ENCODE measurements around the gene STX18.

STX18 gene

DNA sequence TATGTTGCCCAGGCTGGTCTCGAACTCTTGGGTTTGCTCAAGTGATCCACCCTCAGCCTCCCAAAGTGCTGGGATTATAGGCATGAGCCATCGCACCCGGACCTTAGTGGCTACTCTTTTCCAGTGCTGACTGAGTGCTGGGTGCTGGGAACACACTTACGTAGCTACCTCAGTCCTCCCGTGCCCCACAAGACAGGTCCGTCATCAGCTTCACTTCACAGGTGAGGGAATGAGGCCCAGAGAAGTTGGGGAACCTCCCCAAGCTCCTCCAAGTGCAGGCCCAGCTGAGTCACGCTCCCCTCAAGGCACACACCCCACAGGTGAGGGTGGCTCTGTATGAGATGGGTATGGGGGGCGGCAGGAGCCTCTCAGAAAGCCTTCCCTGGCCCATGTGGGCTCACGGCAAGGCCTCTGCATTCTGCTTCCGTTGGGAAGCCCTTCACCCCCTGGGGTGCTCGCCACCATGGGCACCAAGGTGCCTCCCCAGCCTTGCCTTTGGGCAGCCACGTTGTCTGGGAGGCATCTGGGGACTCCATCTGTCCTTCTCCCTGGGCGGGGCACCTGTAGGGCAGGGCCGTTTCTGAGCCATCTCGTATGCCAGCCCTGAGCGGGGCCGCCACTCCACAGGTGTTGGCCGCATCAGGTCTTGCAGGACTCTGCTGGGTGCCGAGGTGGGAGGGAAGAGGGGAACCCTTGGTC lies 126.6 kb downstream of the STX18 start:
- DNase-seq (ENCODE audit: low read depth, low spot score): no peak
- Histone ChIP-seq H3K9me3 (ENCODE audit: insufficient read depth, low read length) (peaks cover 4% of the 10 kb centered on the region; the same call in 1 of the 2 replicates), H3K4me3 (ENCODE audit: insufficient read length, low read depth) (no peak overlapping the region), H3K4me1 (ENCODE audit: insufficient read depth, insufficient read length) (peaks cover 2% of the 10 kb centered on the region), H3K9ac (ENCODE audit: insufficient read length, low read depth) (no peak overlapping the region), H3K36me3 (ENCODE audit: insufficient read depth, insufficient read length, low read length) (peaks cover 40% of the 10 kb centered on the region), H3K27me3 (ENCODE audit: insufficient read depth, insufficient read length) (no peaks in the 10 kb centered on the region)
- TF ChIP-seq SUZ12 (IDR thresholded peaks at IDR 0.05; ENCODE audit: extremely low read depth, insufficient read depth, insufficient read length) (no peak), YY1 (IDR thresholded peaks at IDR 0.05; ENCODE audit: insufficient read depth, insufficient read length) (no peak), ZNF274 (IDR thresholded peaks at IDR 0.05; ENCODE audit: low read depth, low read length) (no peak)

DNA sequence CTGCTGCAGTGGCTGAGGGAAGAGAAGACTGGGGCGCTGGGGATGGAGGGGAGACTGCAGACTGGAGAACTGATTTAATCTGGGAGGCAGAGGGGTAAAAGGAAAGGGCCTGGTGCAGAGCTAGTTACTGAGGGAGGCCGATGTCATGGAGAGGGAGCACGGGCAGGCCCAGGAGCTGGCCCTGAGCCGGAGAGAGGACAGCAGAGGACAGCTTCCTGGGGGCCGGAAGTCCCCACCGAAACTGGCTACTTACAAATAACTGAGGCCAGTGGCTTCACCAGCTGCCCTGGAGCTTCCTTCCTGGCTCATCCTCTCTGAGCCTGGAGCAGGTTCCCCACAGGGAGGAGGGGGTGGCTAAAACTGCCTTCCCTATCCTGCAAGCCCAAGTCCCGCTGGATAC lies 128.0 kb downstream of the STX18 start:
- TF ChIP-seq ZNF274 (IDR thresholded peaks at IDR 0.05; ENCODE audit: low read depth, low read length) (no peak), YY1 (IDR thresholded peaks at IDR 0.05; ENCODE audit: insufficient read depth, insufficient read length) (no peak), SUZ12 (IDR thresholded peaks at IDR 0.05; ENCODE audit: extremely low read depth, insufficient read depth, insufficient read length) (no peak)
- Histone ChIP-seq H3K9ac (ENCODE audit: insufficient read length, low read depth) (no peak overlapping the region), H3K9me3 (ENCODE audit: insufficient read depth, low read length) (peaks cover 4% of the 10 kb centered on the region; the same call in 1 of the 2 replicates), H3K4me1 (ENCODE audit: insufficient read depth, insufficient read length) (peaks cover 5% of the 10 kb centered on the region), H3K36me3 (ENCODE audit: insufficient read depth, insufficient read length, low read length) (peaks cover 26% of the 10 kb centered on the region), H3K4me3 (ENCODE audit: insufficient read length, low read depth) (no peak overlapping the region), H3K27me3 (ENCODE audit: insufficient read depth, insufficient read length) (no peaks in the 10 kb centered on the region)
- DNase-seq (ENCODE audit: low read depth, low spot score): no peak

- H3K4me3 ChIP-seq (ENCODE audit: insufficient read length, low read depth): no peak overlapping the region
- no peak overlapping the region for H3K9ac ChIP-seq (ENCODE audit: insufficient read length, low read depth)
- H3K36me3 ChIP-seq (ENCODE audit: insufficient read depth, insufficient read length, low read length): peaks cover 22% of the 10 kb centered on the region
Measured at GRCh38 chr4:4413373-4413725, 128.5 kb downstream of the STX18 start.

GRCh38 chr4:4412641-4413372 lies 129.0 kb downstream of the STX18 start:
- no peak overlapping the region for H3K4me3 ChIP-seq (ENCODE audit: insufficient read length, low read depth)
- H3K9ac ChIP-seq (ENCODE audit: insufficient read length, low read depth): no peak overlapping the region
- peaks cover 4% of the 10 kb centered on the region; the same call in 1 of the 2 replicates for H3K9me3 ChIP-seq (ENCODE audit: insufficient read depth, low read length)
- TF ChIP-seq ZNF274 (IDR thresholded peaks at IDR 0.05; ENCODE audit: low read depth, low read length) (no peak), SUZ12 (IDR thresholded peaks at IDR 0.05; ENCODE audit: extremely low read depth, insufficient read depth, insufficient read length) (no peak)
- H3K4me1 ChIP-seq (ENCODE audit: insufficient read depth, insufficient read length): peaks cover 7% of the 10 kb centered on the region
- peaks cover 16% of the 10 kb centered on the region for H3K36me3 ChIP-seq (ENCODE audit: insufficient read depth, insufficient read length, low read length)
- DNase-seq (ENCODE audit: low read depth, low spot score): no peak
- no peaks in the 10 kb centered on the region for H3K27me3 ChIP-seq (ENCODE audit: insufficient read depth, insufficient read length)

More at GRCh38 chr4:4413373-4413725, 128.5 kb downstream of the STX18 start:
- peaks cover 4% of the 10 kb centered on the region; the same call in 1 of the 2 replicates for H3K9me3 ChIP-seq (ENCODE audit: insufficient read depth, low read length)
- H3K4me1 ChIP-seq (ENCODE audit: insufficient read depth, insufficient read length): peaks cover 7% of the 10 kb centered on the region
- no peak for TF ChIP-seq SUZ12 (IDR thresholded peaks at IDR 0.05; ENCODE audit: extremely low read depth, insufficient read depth, insufficient read length)
- TF ChIP-seq YY1 (IDR thresholded peaks at IDR 0.05; ENCODE audit: insufficient read depth, insufficient read length): no peak
- TF ChIP-seq ZNF274 (IDR thresholded peaks at IDR 0.05; ENCODE audit: low read depth, low read length): no peak
- no peak for DNase-seq (ENCODE audit: low read depth, low spot score)
- H3K27me3 ChIP-seq (ENCODE audit: insufficient read depth, insufficient read length): no peaks in the 10 kb centered on the region

GRCh38 chr4:4411906-4412305 lies 129.9 kb downstream of the STX18 start:
- Histone ChIP-seq H3K27me3 (ENCODE audit: insufficient read depth, insufficient read length) (no peaks in the 10 kb centered on the region), H3K9me3 (ENCODE audit: insufficient read depth, low read length) (peaks cover 4% of the 10 kb centered on the region; the same call in 1 of the 2 replicates), H3K9ac (ENCODE audit: insufficient read length, low read depth) (no peak overlapping the region), H3K4me3 (ENCODE audit: insufficient read length, low read depth) (no peak overlapping the region), H3K4me1 (ENCODE audit: insufficient read depth, insufficient read length) (peaks cover 9% of the 10 kb centered on the region), H3K36me3 (ENCODE audit: insufficient read depth, insufficient read length, low read length) (peaks cover 13% of the 10 kb centered on the region)
- TF ChIP-seq YY1 (IDR thresholded peaks at IDR 0.05; ENCODE audit: insufficient read depth, insufficient read length) (no peak), SUZ12 (IDR thresholded peaks at IDR 0.05; ENCODE audit: extremely low read depth, insufficient read depth, insufficient read length) (no peak), ZNF274 (IDR thresholded peaks at IDR 0.05; ENCODE audit: low read depth, low read length) (no peak)
- no peak for DNase-seq (ENCODE audit: low read depth, low spot score)

- no peak for TF ChIP-seq YY1 (IDR thresholded peaks at IDR 0.05; ENCODE audit: insufficient read depth, insufficient read length)
- no peak for TF ChIP-seq SUZ12 (IDR thresholded peaks at IDR 0.05; ENCODE audit: extremely low read depth, insufficient read depth, insufficient read length)
- no peak for TF ChIP-seq ZNF274 (IDR thresholded peaks at IDR 0.05; ENCODE audit: low read depth, low read length)
- no peak for DNase-seq (ENCODE audit: low read depth, low spot score)
Measured at GRCh38 chr4:4410271-4410670, 131.6 kb downstream of the STX18 start.

GRCh38 chr4:4409416-4410115 lies 132.3 kb downstream of the STX18 start:
- Histone ChIP-seq H3K27me3 (ENCODE audit: insufficient read depth, insufficient read length) (no peaks in the 10 kb centered on the region), H3K4me3 (ENCODE audit: insufficient read length, low read depth) (no peak overlapping the region), H3K36me3 (ENCODE audit: insufficient read depth, insufficient read length, low read length) (peaks cover 3% of the 10 kb centered on the region), H3K9ac (ENCODE audit: insufficient read length, low read depth) (no peak overlapping the region), H3K9me3 (ENCODE audit: insufficient read depth, low read length) (no peaks in the 10 kb centered on the region), H3K4me1 (ENCODE audit: insufficient read depth, insufficient read length) (peaks cover 18% of the 10 kb centered on the region)
- TF ChIP-seq ZNF274 (IDR thresholded peaks at IDR 0.05; ENCODE audit: low read depth, low read length) (no peak), SUZ12 (IDR thresholded peaks at IDR 0.05; ENCODE audit: extremely low read depth, insufficient read depth, insufficient read length) (no peak), YY1 (IDR thresholded peaks at IDR 0.05; ENCODE audit: insufficient read depth, insufficient read length) (no peak)
- DNase-seq (ENCODE audit: low read depth, low spot score): no peak

More at GRCh38 chr4:4410271-4410670, 131.6 kb downstream of the STX18 start:
- Histone ChIP-seq H3K4me3 (ENCODE audit: insufficient read length, low read depth) (no peak overlapping the region), H3K27me3 (ENCODE audit: insufficient read depth, insufficient read length) (no peaks in the 10 kb centered on the region), H3K4me1 (ENCODE audit: insufficient read depth, insufficient read length) (peaks cover 16% of the 10 kb centered on the region), H3K36me3 (ENCODE audit: insufficient read depth, insufficient read length, low read length) (peaks cover 5% of the 10 kb centered on the region), H3K9me3 (ENCODE audit: insufficient read depth, low read length) (peaks cover 2% of the 10 kb centered on the region; the same call in 1 of the 2 replicates), H3K9ac (ENCODE audit: insufficient read length, low read depth) (no peak overlapping the region)

Measured in NT2/D1 (cell line).